ENCODE measurements around the gene DCLK1. TPM values are rescaled to one million over a fixed set of nuclear protein-coding genes. Genes with fewer than 3 reads are reported as not detected.

The DCLK1 gene
- total and polyA plus RNA-seq, 4 donors, result 0.04 to 0.56 (median 0.20) TPM

DNA sequence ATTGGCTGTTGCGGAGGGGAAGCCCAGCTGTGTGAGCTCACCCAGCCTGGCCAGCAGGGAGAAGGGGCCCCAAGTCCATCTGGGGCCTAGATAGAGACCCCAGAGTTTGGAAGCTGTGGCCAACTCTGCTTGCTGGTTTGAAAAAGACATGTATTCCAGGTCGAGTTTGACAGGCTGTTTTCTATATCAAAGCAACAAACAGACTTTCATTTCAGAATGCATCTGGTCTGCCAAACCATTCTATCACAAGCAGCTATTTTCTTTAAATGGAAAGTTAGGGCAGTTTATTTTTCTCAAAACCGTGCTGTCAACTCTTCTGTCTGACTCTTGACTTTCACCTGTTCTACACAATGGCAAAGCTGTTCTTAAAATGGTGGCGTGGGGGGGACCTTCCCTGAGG, 185.8 kb downstream of the DCLK1 start:
- no peak overlapping the region for H3K27ac ChIP-seq (ENCODE audit: low read depth in 1 of 2, low read length in 2 of 2)
- no peaks in the 10 kb centered on the region for H3K36me3 ChIP-seq (ENCODE audit: control insufficient read depth in 4 of 4, insufficient read depth in 3 of 4, low read depth in 1 of 4, low read length in 3 of 4)
- H3K4me3 ChIP-seq (ENCODE audit: low read depth in 1 of 3, low read length in 3 of 3), result no peak overlapping the region
- 72% methylated on average over 4 of the region's 4 CpGs for WGBS
- no peaks in the 10 kb centered on the region for H3K4me1 ChIP-seq (ENCODE audit: control insufficient read depth in 4 of 4, insufficient read depth in 4 of 4, low read length in 3 of 4)
- H3K27me3 ChIP-seq (ENCODE audit: control insufficient read depth in 4 of 4, insufficient read depth in 4 of 4, low read length in 3 of 4), result peaks cover 0 to 4% (median 0%) of the 10 kb centered on the region in 4 donors
- no peak for DNase-seq (ENCODE audit: low spot score)
- peaks cover 0 to 7% (median under 1%) of the 10 kb centered on the region in 4 donors for H3K9me3 ChIP-seq (ENCODE audit: control insufficient read depth in 4 of 4, low read length in 3 of 4)
- H3K9ac ChIP-seq (ENCODE audit: low read depth in 1 of 2, low read length in 2 of 2), result no peak overlapping the region
- TF ChIP-seq RXRA (IDR thresholded peaks at IDR 0.05) (no peak), FOXA2 (IDR thresholded peaks at IDR 0.05) (no peak), ZBTB33 (IDR thresholded peaks at IDR 0.05) (no peak), FOXA1 (IDR thresholded peaks at IDR 0.05) (no peak), EGR1 (IDR thresholded peaks at IDR 0.05; ENCODE audit: low read depth in 2 of 2) (no peak), SP1 (IDR thresholded peaks at IDR 0.05) (no peak), CTCF (IDR thresholded peaks at IDR 0.05; ENCODE audit: low read depth, low read length, missing input control) (no peak), GABPA (IDR thresholded peaks at IDR 0.05 in 1 of 2, conservative IDR thresholded peaks at IDR 0.05 in 1 of 2) (no peak), HNF4G (IDR thresholded peaks at IDR 0.05) (no peak), REST (IDR thresholded peaks at IDR 0.05) (no peak), HNF4A (conservative IDR thresholded peaks at IDR 0.05) (no peak), YY1 (IDR thresholded peaks at IDR 0.05) (no peak), TAF1 (conservative IDR thresholded peaks at IDR 0.05) (no peak), RAD21 (IDR thresholded peaks at IDR 0.05) (no peak), NR2F2 (IDR thresholded peaks at IDR 0.05) (no peak)

DNA sequence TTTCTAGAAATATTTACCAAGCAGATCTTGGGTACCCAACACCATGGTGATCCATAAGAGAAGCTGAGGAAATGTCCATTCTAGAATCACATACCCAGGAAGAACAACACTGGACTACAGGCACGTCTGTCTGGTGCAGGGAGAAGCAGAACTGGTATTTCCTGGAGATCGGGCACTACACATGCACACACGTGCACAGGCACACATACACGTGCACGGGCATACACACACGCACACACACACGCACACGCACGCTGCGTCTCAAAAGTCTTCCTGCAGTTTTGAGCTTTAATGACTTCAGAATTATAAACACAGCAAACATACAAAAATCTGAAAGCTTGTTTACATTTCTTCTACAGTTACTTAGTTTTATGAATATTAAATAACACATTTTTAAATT, 189.8 kb downstream of the DCLK1 start:
- no peak for DNase-seq (ENCODE audit: low spot score)
- Histone ChIP-seq H3K9ac (ENCODE audit: low read depth in 1 of 2, low read length in 2 of 2) (no peak overlapping the region), H3K9me3 (ENCODE audit: control insufficient read depth in 4 of 4, low read length in 3 of 4) (peaks cover 0 to 7% (median under 1%) of the 10 kb centered on the region in 4 donors), H3K4me3 (ENCODE audit: low read depth in 1 of 3, low read length in 3 of 3) (no peak overlapping the region), H3K27ac (ENCODE audit: low read depth in 1 of 2, low read length in 2 of 2) (no peak overlapping the region), H3K36me3 (ENCODE audit: control insufficient read depth in 4 of 4, insufficient read depth in 3 of 4, low read depth in 1 of 4, low read length in 3 of 4) (no peaks in the 10 kb centered on the region), H3K27me3 (ENCODE audit: control insufficient read depth in 4 of 4, insufficient read depth in 4 of 4, low read length in 3 of 4) (peaks cover 0 to 4% (median 0%) of the 10 kb centered on the region in 4 donors), H3K4me1 (ENCODE audit: control insufficient read depth in 4 of 4, insufficient read depth in 4 of 4, low read length in 3 of 4) (no peaks in the 10 kb centered on the region)
- WGBS, result 87% methylated on average over 10 of the region's 10 CpGs
- no peak for TF ChIP-seq NR2F2 (IDR thresholded peaks at IDR 0.05)
- no peak for TF ChIP-seq TAF1 (conservative IDR thresholded peaks at IDR 0.05)
- TF ChIP-seq, protein P1, sequence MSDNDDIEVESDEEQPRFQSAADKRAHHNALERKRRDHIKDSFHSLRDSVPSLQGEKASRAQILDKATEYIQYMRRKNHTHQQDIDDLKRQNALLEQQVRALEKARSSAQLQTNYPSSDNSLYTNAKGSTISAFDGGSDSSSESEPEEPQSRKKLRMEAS (IDR thresholded peaks at IDR 0.05), result no peak
